ENCODE results near the gene ORM2. TPM values are rescaled to one million over a fixed set of nuclear protein-coding genes. Genes with fewer than 3 reads are reported as not detected.

ORM2 gene
- total RNA-seq, 1 donor from 2014 or later: not detected

DNA sequence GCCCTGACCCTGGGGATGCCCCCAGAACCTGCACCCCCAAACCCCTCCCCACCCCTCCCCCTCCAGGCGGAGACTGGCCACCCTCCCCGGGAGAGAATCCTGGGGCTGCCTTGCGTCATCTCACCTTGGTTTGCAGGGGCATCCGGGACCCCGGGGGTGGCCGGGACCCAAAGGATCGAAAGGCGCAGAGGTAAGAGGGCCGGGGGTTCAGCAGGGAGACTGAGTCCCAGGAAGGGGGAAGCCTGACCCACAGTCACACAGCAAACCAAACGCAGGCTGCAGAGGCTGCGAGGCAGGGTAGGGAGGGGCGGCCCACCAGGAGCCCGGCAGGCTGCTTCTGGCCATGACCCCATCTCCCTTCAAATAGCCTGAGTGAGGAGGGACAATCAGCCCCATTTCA, 40.6 kb upstream of the ORM2 start:
- H4K20me1 ChIP-seq (ENCODE audit: low read depth): no peaks in the 10 kb centered on the region
- no peaks in the 10 kb centered on the region for H3K36me3 ChIP-seq
- no peak overlapping the region for H3K4me3 ChIP-seq
- peaks cover 11% of the 10 kb centered on the region for H3K36me3 Mint-ChIP-seq
- H3K27me3 Mint-ChIP-seq (ENCODE audit: insufficient read depth, low read depth): peaks cover 11% of the 10 kb centered on the region
- H3K9ac ChIP-seq: no peak overlapping the region
- no peaks in the 10 kb centered on the region for H3K27me3 ChIP-seq
- no peak overlapping the region for H3K4me2 ChIP-seq
- peaks cover 21% of the 10 kb centered on the region for H3K4me1 Mint-ChIP-seq
- no peak overlapping the region for H2AFZ ChIP-seq (replicated peaks)
- H3K27ac Mint-ChIP-seq: no peak overlapping the region
- no peak overlapping the region for H3K4me3 Mint-ChIP-seq
- H3K4me1 ChIP-seq: peaks cover 18% of the 10 kb centered on the region
- H3K9me3 Mint-ChIP-seq: peaks cover 2% of the 10 kb centered on the region
- no peaks in the 10 kb centered on the region for H3K79me2 ChIP-seq (ENCODE audit: low read depth)
- no peaks in the 10 kb centered on the region for H3F3A ChIP-seq (ENCODE audit: low read depth)
- no peak overlapping the region for H3K27ac ChIP-seq
- no peak for DNase-seq (ENCODE audit: low spot score)
- TF ChIP-seq, protein P1, sequence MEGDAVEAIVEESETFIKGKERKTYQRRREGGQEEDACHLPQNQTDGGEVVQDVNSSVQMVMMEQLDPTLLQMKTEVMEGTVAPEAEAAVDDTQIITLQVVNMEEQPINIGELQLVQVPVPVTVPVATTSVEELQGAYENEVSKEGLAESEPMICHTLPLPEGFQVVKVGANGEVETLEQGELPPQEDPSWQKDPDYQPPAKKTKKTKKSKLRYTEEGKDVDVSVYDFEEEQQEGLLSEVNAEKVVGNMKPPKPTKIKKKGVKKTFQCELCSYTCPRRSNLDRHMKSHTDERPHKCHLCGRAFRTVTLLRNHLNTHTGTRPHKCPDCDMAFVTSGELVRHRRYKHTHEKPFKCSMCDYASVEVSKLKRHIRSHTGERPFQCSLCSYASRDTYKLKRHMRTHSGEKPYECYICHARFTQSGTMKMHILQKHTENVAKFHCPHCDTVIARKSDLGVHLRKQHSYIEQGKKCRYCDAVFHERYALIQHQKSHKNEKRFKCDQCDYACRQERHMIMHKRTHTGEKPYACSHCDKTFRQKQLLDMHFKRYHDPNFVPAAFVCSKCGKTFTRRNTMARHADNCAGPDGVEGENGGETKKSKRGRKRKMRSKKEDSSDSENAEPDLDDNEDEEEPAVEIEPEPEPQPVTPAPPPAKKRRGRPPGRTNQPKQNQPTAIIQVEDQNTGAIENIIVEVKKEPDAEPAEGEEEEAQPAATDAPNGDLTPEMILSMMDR (IDR thresholded peaks at IDR 0.05): no peak
- TF ChIP-seq EZH2 (IDR thresholded peaks at IDR 0.05) (no peak), EZH2phosphoT487 (IDR thresholded peaks at IDR 0.05) (no peak)
- H3K9me3 ChIP-seq (ENCODE audit: low read depth): no peaks in the 10 kb centered on the region

DNA sequence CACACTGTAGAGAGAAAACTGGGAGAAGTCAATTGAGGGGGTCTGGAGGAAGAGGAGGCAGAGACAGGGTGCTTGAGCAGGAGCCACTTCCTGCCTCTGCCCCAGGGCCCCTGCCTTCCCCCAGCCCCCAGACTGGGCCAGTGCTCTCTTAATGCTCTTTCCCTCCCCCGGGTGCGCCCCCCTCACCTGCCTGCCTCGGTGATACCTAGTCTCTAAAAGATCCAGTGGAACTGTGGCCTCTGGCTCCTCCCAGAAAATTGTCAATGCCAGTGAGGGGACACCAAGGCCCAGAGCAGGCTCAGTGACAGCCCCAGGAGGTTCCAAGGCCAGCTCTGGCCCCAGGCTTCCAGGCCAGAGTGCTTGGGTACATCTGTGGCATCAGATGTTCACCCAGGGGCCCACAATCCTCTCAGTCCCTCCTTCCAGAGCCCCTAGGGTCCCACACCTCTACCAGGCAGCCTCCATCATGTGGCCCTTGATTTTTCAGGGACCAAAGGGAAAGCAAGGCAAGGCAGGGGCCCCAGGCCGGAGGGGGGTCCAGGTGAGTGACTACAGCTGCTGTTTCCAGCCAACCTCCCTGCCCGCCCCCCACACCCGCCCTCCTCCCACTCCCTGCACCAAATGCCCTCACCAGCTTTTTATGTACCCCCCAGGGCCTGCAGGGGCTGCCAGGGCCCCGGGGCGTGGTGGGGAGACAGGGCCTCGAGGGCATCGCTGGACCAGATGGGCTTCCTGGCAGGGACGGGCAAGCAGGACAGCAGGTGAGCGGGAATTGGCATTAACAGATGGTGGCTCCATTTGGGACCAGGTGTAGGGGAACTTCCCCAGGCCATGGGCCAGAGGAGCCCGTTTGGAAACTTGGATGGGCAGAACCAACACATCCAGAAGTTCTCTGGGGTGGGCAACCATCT, 39.8 kb upstream of the ORM2 start:
- no peak overlapping the region for H3K27ac ChIP-seq
- peaks cover 4% of the 10 kb centered on the region for H3K9me3 ChIP-seq (ENCODE audit: low read depth)
- H3K4me3 Mint-ChIP-seq: no peak overlapping the region
- no peak overlapping the region for H3K4me2 ChIP-seq
- H3K9ac ChIP-seq: no peak overlapping the region
- H3K27me3 ChIP-seq: no peaks in the 10 kb centered on the region
- TF ChIP-seq EZH2 (IDR thresholded peaks at IDR 0.05): no peak
- TF ChIP-seq, protein P1 (IDR thresholded peaks at IDR 0.05): no peak
- TF ChIP-seq EZH2phosphoT487 (IDR thresholded peaks at IDR 0.05): no peak
- H2AFZ ChIP-seq (replicated peaks): no peak overlapping the region
- no peaks in the 10 kb centered on the region for H3F3A ChIP-seq (ENCODE audit: low read depth)
- H3K4me3 ChIP-seq: no peak overlapping the region
- no peaks in the 10 kb centered on the region for H4K20me1 ChIP-seq (ENCODE audit: low read depth)
- no peaks in the 10 kb centered on the region for H3K79me2 ChIP-seq (ENCODE audit: low read depth)
- DNase-seq (ENCODE audit: low spot score): no peak
- peaks cover 11% of the 10 kb centered on the region for H3K27me3 Mint-ChIP-seq (ENCODE audit: insufficient read depth, low read depth)
- peaks cover 2% of the 10 kb centered on the region for H3K36me3 ChIP-seq
- H3K36me3 Mint-ChIP-seq: peaks cover 18% of the 10 kb centered on the region
- peaks cover 7% of the 10 kb centered on the region for H3K9me3 Mint-ChIP-seq
- H3K4me1 Mint-ChIP-seq: peaks cover 21% of the 10 kb centered on the region
- H3K4me1 ChIP-seq: peaks cover 18% of the 10 kb centered on the region
- no peak overlapping the region for H3K27ac Mint-ChIP-seq

DNA sequence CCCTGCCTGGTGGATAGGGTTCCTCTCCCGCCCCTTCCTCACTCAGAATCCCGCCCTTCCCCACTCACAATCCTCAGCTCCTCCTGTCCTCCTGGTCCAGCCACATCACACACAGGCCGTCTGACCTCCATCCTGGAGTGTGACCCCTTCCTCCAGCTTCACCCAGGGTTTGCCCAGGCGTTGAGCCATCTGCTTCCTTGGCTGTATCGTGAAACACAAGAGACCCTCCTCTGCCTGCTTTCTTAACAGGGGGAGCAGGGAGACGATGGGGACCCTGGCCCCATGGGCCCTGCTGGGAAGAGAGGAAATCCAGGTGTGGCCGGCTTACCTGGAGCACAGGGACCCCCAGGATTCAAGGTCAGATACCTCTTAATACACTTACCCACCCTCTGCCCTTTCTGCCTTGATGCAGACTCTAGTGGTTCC, 39.1 kb upstream of the ORM2 start:
- H3K9ac ChIP-seq: no peak overlapping the region
- H3K4me3 ChIP-seq: no peak overlapping the region
- Mint-ChIP-seq H3K4me3 (peak overlapping the region; percentile 70), H3K27me3 (ENCODE audit: insufficient read depth, low read depth) (peaks cover 8% of the 10 kb centered on the region), H3K27ac (peak overlapping the region; percentile 52), H3K36me3 (peaks cover 25% of the 10 kb centered on the region), H3K4me1 (peaks cover 17% of the 10 kb centered on the region), H3K9me3 (peaks cover 13% of the 10 kb centered on the region)
- TF ChIP-seq EZH2phosphoT487 (IDR thresholded peaks at IDR 0.05): no peak
- TF ChIP-seq, protein P1 (IDR thresholded peaks at IDR 0.05): no peak
- no peak for TF ChIP-seq EZH2 (IDR thresholded peaks at IDR 0.05)
- no peaks in the 10 kb centered on the region for H3F3A ChIP-seq (ENCODE audit: low read depth)
- H4K20me1 ChIP-seq (ENCODE audit: low read depth): no peaks in the 10 kb centered on the region
- peaks cover 15% of the 10 kb centered on the region for H3K4me1 ChIP-seq
- DNase-seq (ENCODE audit: low spot score): no peak
- H3K36me3 ChIP-seq: peaks cover 6% of the 10 kb centered on the region
- H2AFZ ChIP-seq (replicated peaks): no peak overlapping the region
- H3K79me2 ChIP-seq (ENCODE audit: low read depth): no peaks in the 10 kb centered on the region
- H3K4me2 ChIP-seq: no peak overlapping the region
- no peaks in the 10 kb centered on the region for H3K27me3 ChIP-seq
- no peak overlapping the region for H3K27ac ChIP-seq
- peaks cover 8% of the 10 kb centered on the region for H3K9me3 ChIP-seq (ENCODE audit: low read depth)

All from neural progenitor cell (in vitro differentiated cells).